GM12864 (cell line): Measurements from ENCODE around the gene GUK1.

Source experiments
- DNase-seq: peaks from one replicate; pipeline ENCODE4 v3.0.0-alpha.2; 2011; ENCODE audit warnings: low read depth
- H3K4me3 ChIP-seq: 2 replicates; pipeline ENCODE4 v1.5.1; 2011; ENCODE audit warnings: mild to moderate bottlenecking, low read depth, low read length, control low read depth
- CTCF ChIP-seq: IDR thresholded peaks from 2 replicates; pipeline ENCODE4 v1.5.1; 2011; ENCODE audit warnings: low read depth, mild to moderate bottlenecking, moderate library complexity, low read length, control low read depth, inconsistent platforms; ENCODE audit errors: missing control alignments

GUK1 gene

GRCh38 chr1:228160201-228160761 is 20.2 kb downstream of the GUK1 start:
- TF ChIP-seq CTCF, result no peak
- no peak for DNase-seq
- H3K4me3 ChIP-seq, result no peak overlapping the region

- no peak overlapping the region for H3K4me3 ChIP-seq
- DNase-seq, result no peak
- TF ChIP-seq CTCF, result no peak
Observed at GRCh38 chr1:228161362-228161761, 21.3 kb downstream of the GUK1 start.

- DNase-seq, result no peak
- no peak overlapping the region for H3K4me3 ChIP-seq
- TF ChIP-seq CTCF, result no peak
Observed at GRCh38 chr1:228161866-228162265, 21.8 kb downstream of the GUK1 start.

- DNase-seq, result no peak
Observed at GRCh38 chr1:228162286-228163006, 22.4 kb downstream of the GUK1 start.

DNA sequence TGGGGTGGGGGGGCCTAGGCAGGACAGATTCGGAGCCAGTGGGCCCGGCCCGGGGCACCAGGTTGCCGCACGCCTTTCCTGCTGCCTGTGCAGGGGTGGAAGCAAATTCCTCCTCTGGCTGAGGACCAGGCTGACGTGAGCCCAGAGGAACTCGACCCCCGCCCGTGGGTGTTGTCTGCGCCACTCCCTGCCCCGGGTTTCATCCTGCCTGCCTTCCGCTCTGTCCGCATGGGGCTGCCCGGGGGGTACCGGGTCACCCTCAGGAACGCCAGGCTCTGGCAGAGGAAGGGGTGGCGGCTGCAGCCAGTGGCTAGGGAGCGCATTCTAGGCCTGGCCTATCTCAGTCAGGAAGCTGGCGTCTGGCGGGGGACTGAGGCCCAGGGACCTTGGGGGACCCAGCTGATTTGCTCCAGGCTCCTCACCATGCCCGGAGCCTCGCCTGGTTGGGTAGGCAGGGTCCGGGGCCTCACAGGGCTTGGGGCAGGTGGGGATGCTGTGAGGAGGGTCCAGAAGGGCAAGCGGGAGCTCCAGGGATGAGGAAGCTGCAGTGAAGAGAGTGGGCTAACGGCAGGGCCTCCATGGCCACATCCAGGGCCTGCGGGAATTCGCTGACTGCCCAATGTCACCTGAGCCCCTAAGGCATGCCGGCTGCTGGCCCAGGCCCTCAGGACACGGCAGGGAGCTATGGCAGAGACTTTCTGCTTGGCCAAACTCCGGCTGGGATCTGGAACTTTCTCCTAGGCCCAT is 23.1 kb downstream of the GUK1 start:
- DNase-seq, result no peak
- no peak overlapping the region for H3K4me3 ChIP-seq
- TF ChIP-seq CTCF, result no peak

More at GRCh38 chr1:228162286-228163006, 22.4 kb downstream of the GUK1 start:
- no peak overlapping the region for H3K4me3 ChIP-seq
- no peak for TF ChIP-seq CTCF

DNA sequence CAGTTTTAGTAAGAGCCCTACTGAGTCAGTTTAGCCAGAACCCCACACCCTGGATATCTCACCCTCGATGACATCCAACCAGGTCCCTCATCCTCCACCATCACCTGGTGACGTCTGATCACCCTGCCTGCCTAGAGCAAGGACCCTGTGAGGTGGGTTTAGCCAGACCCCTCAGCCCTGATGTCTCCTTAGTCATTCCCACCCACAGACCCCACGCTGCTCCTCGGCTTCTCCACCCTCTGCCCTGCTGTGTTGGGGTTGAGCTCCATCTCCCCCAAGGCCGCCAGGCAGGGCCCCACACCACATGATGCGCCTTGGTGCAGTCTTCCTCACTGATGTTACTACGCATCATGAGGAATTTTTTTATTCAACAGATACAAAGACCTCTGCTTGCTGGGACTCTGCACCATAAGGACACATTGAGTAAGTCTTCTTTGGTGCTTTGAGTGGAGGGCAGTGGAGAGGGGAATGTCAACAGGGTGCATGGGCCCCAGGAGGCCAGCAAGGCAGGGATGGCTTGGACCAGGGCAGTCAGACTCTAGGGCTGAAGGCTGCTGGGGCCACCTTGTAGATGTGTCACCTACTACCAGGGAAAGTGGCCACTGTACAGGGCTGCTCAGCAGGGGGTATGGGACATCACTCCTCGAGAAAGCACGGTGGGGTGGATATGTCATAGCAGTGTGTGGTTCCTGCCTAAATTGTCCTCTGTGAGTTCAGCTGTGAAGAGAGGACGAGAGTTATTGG is 23.9 kb downstream of the GUK1 start:
- H3K4me3 ChIP-seq, result no peak overlapping the region
- no peak for TF ChIP-seq CTCF
- no peak for DNase-seq
